Adrenal gland (tissue), 12 donors: ENCODE data around the gene ARHGEF40. TPM values are rescaled to one million over a fixed set of nuclear protein-coding genes. Genes with fewer than 3 reads are reported as not detected.

ENCODE experiments used
- DNase-seq, 7 donors: peaks; one replicate each; pipeline ENCODE4 v3.0.0-alpha.2; 2019 to 2020
- H3K27ac ChIP-seq, 5 donors: fragments of 200-600 bp; sonication (generic) in 4 of 5; 1 replicate in 3 of 5; 2 replicates in 2 of 5; pipeline versions ENCODE4 v1.5.1 to v1.8.0; 2016 to 2020; ENCODE audit warnings: mild to moderate bottlenecking in 1 of 5
- H3K27me3 ChIP-seq: fragments of 200-600 bp; 2 replicates; pipeline ENCODE4 v1.8.0; 2021
- H3K36me3 ChIP-seq, 2 donors: fragments of 200-600 bp; replicated peaks in 1 of 2; 1 replicate in 1 of 2; 2 replicates in 1 of 2; pipeline versions ENCODE4 v1.5.1 to v1.8.0; 2018 to 2022
- H3K4me1 ChIP-seq, 2 donors: fragments of 200-600 bp; replicated peaks in 1 of 2; 1 replicate in 1 of 2; 2 replicates in 1 of 2; pipeline versions ENCODE4 v1.5.1 to v1.8.0; 2018 to 2021
- H3K4me3 ChIP-seq, 4 donors: fragments of 200-600 bp; sonication (generic) in 3 of 4; one replicate each; pipeline ENCODE4 v1.5.1; 2016 to 2018
- H3K9me3 ChIP-seq, 3 donors: fragments of 200-600 bp; sonication (generic) in 1 of 3; replicated peaks in 1 of 3; 1 replicate in 2 of 3; 2 replicates in 1 of 3; pipeline versions ENCODE4 v1.5.1 to v1.8.0; 2016 to 2021
- CTCF ChIP-seq, 6 experiments: fragments of 450-650 bp in 4 of 6; fragments of 200-600 bp in 2 of 6; sonication (generic) in 1 of 6; IDR thresholded peaks; 1 replicate in 5 of 6; 2 replicates in 1 of 6; pipeline versions ENCODE4 v1.5.1 to v1.8.0; 2016 to 2021; ENCODE audit warnings: antibody characterized with exemption in 6 of 6, mild to moderate bottlenecking in 2 of 6, moderate library complexity in 1 of 6
- POLR2A ChIP-seq, 2 donors: fragments of 450-650 bp; IDR thresholded peaks; one replicate each; pipeline ENCODE4 v1.6.1; 2017; ENCODE audit warnings: antibody characterized with exemption in 2 of 2, mild to moderate bottlenecking in 2 of 2, moderate library complexity in 1 of 2
- WGBS, 4 donors: extraction: QIAGEN DNeasy Blood & Tissue Kit in 2 of 4; methylation state at CpG; one replicate each; pipeline versions ENCODE4 v1.1.5 to v1.1.7; 2013 to 2017; 5-methylcytosine and 5-hydroxymethylcytosine counted together
- intact Hi-C, 2 donors: fragments of 100-400 bp; cut with DNase I; formaldehyde crosslinking; loops; one replicate each; pipeline versions ENCODE4 v1.14.1 to v1.15.0; 2022 to 2023
- microRNA-seq, 3 donors: library from miRNA; unstranded; fragments of <30 nt; microRNA quantifications; one replicate each; pipeline ENCODE4, GENCODE V29; 2017 to 2020
- polyA plus RNA-seq, 3 donors: library from polyadenylated mRNA; stranded (reverse); fragments of 200-250 nt in 2 of 3; fragments of 350-450 nt in 1 of 3; fragmentation: Illumina TruSeq in 1 of 3; extraction: RNeasy Lipid Tissue Mini Kit (QIAGEN cat#74804) in 1 of 3; gene quantifications; one replicate each; pipeline ENCODE4 v1.2.3, GENCODE V29; 2013 to 2014
- small RNA-seq, 2 donors: library from RNA; depleted of rRNA; stranded (forward); fragments of <200 nt; gene quantifications; one replicate each; pipeline ENCODE3, GENCODE V24; 2016
- total RNA-seq, 9 donors: library from RNA; depleted of rRNA in 4 of 9; stranded (reverse); fragments of >200 nt in 4 of 9; fragments of 120-200 nt in 1 of 9; fragmentation: NEBNext Ultra II Directional in 1 of 9; extraction: Animal tissue kit (Norgen Biotek cat#: 25700) in 1 of 9; gene quantifications; one replicate each; pipeline versions ENCODE4 v1.1.0 to v1.2.4, GENCODE V29; 2013 to 2023
- donor health status: healthy with polysubstance abuse.
- donor health status: Bipolar disorder and iron deficiency.
- donor health status: DM: yes; HTN: yes; CAD: no.
- donor health status: DM: no; HTN: no; CAD: no.
- donor health status: DM: no; HTN: no; CAD: no.
- donor health status: DM: yes; HTN: yes; CAD: no.

The ARHGEF40 gene
- total and polyA plus RNA-seq, 12 donors = 48.7 to 258 (median 134) TPM

DNA sequence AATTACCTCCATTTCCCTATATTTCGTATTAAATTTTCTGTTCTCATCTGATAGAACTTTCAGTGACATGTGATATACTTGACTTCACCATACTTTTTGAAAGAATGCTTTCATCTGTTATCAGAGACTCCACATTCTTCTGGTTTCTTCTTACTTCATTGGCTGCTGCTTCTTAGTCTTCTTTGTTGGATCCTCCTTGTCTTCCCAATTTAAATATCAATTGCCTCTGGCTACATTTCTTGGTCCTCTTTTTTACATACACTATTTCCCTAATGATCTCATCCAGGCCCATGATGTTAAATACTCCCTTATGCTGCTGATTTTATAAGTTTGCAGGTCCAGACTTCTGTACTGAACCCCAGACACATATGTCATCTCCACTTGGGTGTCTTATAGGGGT lies 63.8 kb downstream of the ARHGEF40 start:
- H3K9me3 ChIP-seq = no peaks in the 10 kb centered on the region
- no peak overlapping the region for H3K27ac ChIP-seq
- H3K27me3 ChIP-seq = no peaks in the 10 kb centered on the region
- no peak overlapping the region for H3K4me3 ChIP-seq
- intact Hi-C loops = loop anchor here in 1 of 2 donors (10.0 kb wide), 1 partner anchor 61 kb away; no protein-coding TSS in a partner anchor
- TF ChIP-seq CTCF (IDR thresholded peaks at IDR 0.05) = no peak
- no peak for TF ChIP-seq POLR2A (IDR thresholded peaks at IDR 0.05)
- no peaks in the 10 kb centered on the region for H3K4me1 ChIP-seq
- H3K36me3 ChIP-seq = no peaks in the 10 kb centered on the region
- 38 to 63% (median 51%) methylated on average over 1 of the region's 1 CpG for WGBS, 4 donors
- no peak for DNase-seq

DNA sequence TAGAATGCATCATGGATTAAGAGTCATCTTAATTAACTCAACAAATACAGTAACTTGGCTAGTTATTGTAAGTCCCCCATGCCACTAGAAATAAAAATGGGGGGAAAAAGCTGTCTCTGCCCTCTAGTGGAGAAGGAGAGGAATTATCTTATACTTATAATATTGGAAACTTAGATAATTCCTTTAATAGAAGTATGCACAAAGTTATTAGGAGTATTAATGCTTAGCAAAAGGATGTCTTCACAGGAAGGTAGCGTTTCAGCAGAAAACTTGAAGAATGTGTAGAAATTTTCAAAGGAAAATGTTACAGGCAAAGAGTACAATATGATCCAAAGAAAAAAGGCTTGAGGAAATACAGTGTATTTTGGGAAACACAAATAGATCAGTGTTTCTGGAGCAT lies 65.9 kb downstream of the ARHGEF40 start:
- no peaks in the 10 kb centered on the region for H3K36me3 ChIP-seq
- no peak for DNase-seq
- no peak overlapping the region for H3K27ac ChIP-seq
- intact Hi-C loops = loop anchor here in 1 of 2 donors (10.0 kb wide), 1 partner anchor 59 kb away; no protein-coding TSS in a partner anchor
- H3K4me1 ChIP-seq = no peaks in the 10 kb centered on the region
- peak; percentile 36 to 72 (median 63) for TF ChIP-seq CTCF (IDR thresholded peaks at IDR 0.05)
- no peak for TF ChIP-seq POLR2A (IDR thresholded peaks at IDR 0.05)
- 6 to 17% (median 12%) methylated on average over 1 of the region's 1 CpG for WGBS, 4 donors
- no peak overlapping the region for H3K4me3 ChIP-seq
- H3K9me3 ChIP-seq = no peaks in the 10 kb centered on the region
- H3K27me3 ChIP-seq = no peaks in the 10 kb centered on the region

Small RNA genes within 50 kb of the gene (microRNA-seq; reads per million reads assigned to microRNA genes)
- gene MIR6717 = 0 to 0.57 (median 0.38) reads per million in 3 donors

Small RNA genes within 50 kb of the gene (small RNA-seq; reads per million reads assigned to genes)
- 0 reads per million in 2 donors for gene RNU6-252P

Other genes starting within 250 kb of the ARHGEF40 start
- gene RNASE3, start 178.9 kb upstream of the ARHGEF40 start, total RNA-seq = under 1 TPM in 2 of 9 donors, not detected in 7; 0.54 to 0.81 TPM
- gene RNASE3, start 178.9 kb upstream of the ARHGEF40 start, polyA plus RNA-seq = 1 to 10 TPM in 1 of 3 donors, under 1 TPM in 2; 0.31 to 1.2 (median 0.64) TPM
- 10 to 100 TPM in 3 of 9 donors, 1 to 10 TPM in 4, under 1 TPM in 1, not detected in 1; 0.33 to 16.8 (median 5.5) TPM for gene RNASE2, start 114.8 kb upstream of the ARHGEF40 start, total RNA-seq
- 10 to 100 TPM in 2 of 3 donors, 1 to 10 TPM in 1; 4.0 to 16.4 (median 12.9) TPM for gene RNASE2, start 114.8 kb upstream of the ARHGEF40 start, polyA plus RNA-seq
- 100 to 1,000 TPM in 4 of 9 donors, 10 to 100 TPM in 5; 66.2 to 231 (median 93.6) TPM for gene METTL17, start 80.3 kb upstream of the ARHGEF40 start, total RNA-seq
- gene METTL17, start 80.3 kb upstream of the ARHGEF40 start, polyA plus RNA-seq = 100 to 1,000 TPM in 2 of 3 donors, 10 to 100 TPM in 1; 86.9 to 202 (median 176) TPM
- gene SLC39A2, start 71.0 kb upstream of the ARHGEF40 start, total RNA-seq = under 1 TPM in 1 of 9 donors, not detected in 8; 0.29 TPM
- under 1 TPM in 1 of 3 donors, not detected in 2; 0.24 TPM for gene SLC39A2, start 71.0 kb upstream of the ARHGEF40 start, polyA plus RNA-seq
- 1,000 to 10,000 TPM in 1 of 9 donors, 100 to 1,000 TPM in 8; 116 to 1,323 (median 677) TPM for gene NDRG2, start 45.2 kb upstream of the ARHGEF40 start, total RNA-seq
- gene NDRG2, start 45.2 kb upstream of the ARHGEF40 start, polyA plus RNA-seq = 100 to 1,000 TPM; 399 to 639 (median 619) TPM
- 1 to 10 TPM in 2 of 9 donors, under 1 TPM in 2, not detected in 5; 0.22 to 1.1 (median 0.66) TPM for gene TPPP2, start 40.1 kb upstream of the ARHGEF40 start, total RNA-seq
- under 1 TPM in 2 of 3 donors, not detected in 1; 0.44 to 0.80 TPM for gene TPPP2, start 40.1 kb upstream of the ARHGEF40 start, polyA plus RNA-seq
- gene RNASE13, start 35.5 kb upstream of the ARHGEF40 start, total RNA-seq = under 1 TPM in 1 of 9 donors, not detected in 8; 0.27 TPM
- gene RNASE13, start 35.5 kb upstream of the ARHGEF40 start, polyA plus RNA-seq = under 1 TPM in 1 of 3 donors, not detected in 2; 0.03 TPM
- gene RNASE7, start 27.9 kb upstream of the ARHGEF40 start, total RNA-seq = under 1 TPM in 1 of 9 donors, not detected in 8; 0.34 TPM
- under 1 TPM in 1 of 3 donors, not detected in 2; 0.20 TPM for gene RNASE7, start 27.9 kb upstream of the ARHGEF40 start, polyA plus RNA-seq
- not detected for gene RNASE8, start 12.5 kb upstream of the ARHGEF40 start, total RNA-seq
- gene RNASE8, start 12.5 kb upstream of the ARHGEF40 start, polyA plus RNA-seq = not detected
- 100 to 1,000 TPM in 6 of 9 donors, 10 to 100 TPM in 3; 14.3 to 169 (median 112) TPM for gene ZNF219, start 28.4 kb downstream of the ARHGEF40 start, total RNA-seq
- 10 to 100 TPM; 14.8 to 97.2 (median 85.8) TPM for gene ZNF219, start 28.4 kb downstream of the ARHGEF40 start, polyA plus RNA-seq
- 1 to 10 TPM in 6 of 9 donors, under 1 TPM in 2, not detected in 1; 0.55 to 3.9 (median 1.2) TPM for gene TMEM253, start 30.8 kb downstream of the ARHGEF40 start, total RNA-seq
- 1 to 10 TPM; 2.6 to 8.8 (median 8.0) TPM for gene TMEM253, start 30.8 kb downstream of the ARHGEF40 start, polyA plus RNA-seq
- not detected for gene OR5AU1, start 85.8 kb downstream of the ARHGEF40 start, total RNA-seq
- not detected for gene OR5AU1, start 85.8 kb downstream of the ARHGEF40 start, polyA plus RNA-seq
- gene HNRNPC, start 199.1 kb downstream of the ARHGEF40 start, total RNA-seq = 100 to 1,000 TPM; 399 to 616 (median 506) TPM
- 100 to 1,000 TPM; 832 to 905 (median 866) TPM for gene HNRNPC, start 199.1 kb downstream of the ARHGEF40 start, polyA plus RNA-seq
- 1 to 10 TPM in 4 of 9 donors, under 1 TPM in 3, not detected in 2; 0.11 to 1.6 (median 1.1) TPM for gene RPGRIP1, start 209.8 kb downstream of the ARHGEF40 start, total RNA-seq
- under 1 TPM in 2 of 3 donors, not detected in 1; 0.10 to 0.24 TPM for gene RPGRIP1, start 209.8 kb downstream of the ARHGEF40 start, polyA plus RNA-seq